GM12892 (cell line): ENCODE data around the gene SHISA3.

ENCODE experiments used
- POLR2A ChIP-seq: IDR thresholded peaks from 2 replicates; pipeline ENCODE4 v1.6.1; 2011; ENCODE audit warnings: low read depth, low read length, control low read depth
- POLR2AphosphoS5 ChIP-seq: IDR thresholded peaks from 2 replicates; pipeline ENCODE4 v1.6.1; 2011; ENCODE audit warnings: low read depth, low read length, control low read depth

GRCh38 chr4:42377497-42377896 lies 19.8 kb upstream of the SHISA3 start:
- no peak for TF ChIP-seq POLR2A
- no peak for TF ChIP-seq POLR2AphosphoS5
